ENCODE data around the gene EML2.

EML2 gene

DNA sequence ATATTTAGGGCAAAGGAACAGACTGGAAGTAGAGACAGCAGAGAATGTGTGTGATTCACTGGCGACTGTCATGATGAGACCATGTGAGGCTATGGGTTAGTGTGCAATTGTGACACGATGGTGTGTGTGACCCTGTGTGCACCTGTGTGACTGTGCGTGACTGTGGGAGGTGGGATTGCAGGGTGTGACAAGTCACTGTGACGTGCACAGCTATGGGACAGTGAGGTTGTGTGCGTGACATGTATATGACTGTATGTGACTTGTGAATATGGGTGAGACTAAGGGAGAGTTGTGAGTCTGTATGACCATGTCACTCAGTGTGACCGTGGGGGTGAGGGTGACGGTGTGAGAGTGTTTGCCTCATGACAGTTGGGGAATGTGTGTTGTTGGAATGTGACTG, 25.4 kb upstream of the EML2 start:
- FAIRE-seq (no peak), DNase-seq (ENCODE audit: insufficient read length, low spot score) (no peak)
- TF ChIP-seq, protein P1, sequence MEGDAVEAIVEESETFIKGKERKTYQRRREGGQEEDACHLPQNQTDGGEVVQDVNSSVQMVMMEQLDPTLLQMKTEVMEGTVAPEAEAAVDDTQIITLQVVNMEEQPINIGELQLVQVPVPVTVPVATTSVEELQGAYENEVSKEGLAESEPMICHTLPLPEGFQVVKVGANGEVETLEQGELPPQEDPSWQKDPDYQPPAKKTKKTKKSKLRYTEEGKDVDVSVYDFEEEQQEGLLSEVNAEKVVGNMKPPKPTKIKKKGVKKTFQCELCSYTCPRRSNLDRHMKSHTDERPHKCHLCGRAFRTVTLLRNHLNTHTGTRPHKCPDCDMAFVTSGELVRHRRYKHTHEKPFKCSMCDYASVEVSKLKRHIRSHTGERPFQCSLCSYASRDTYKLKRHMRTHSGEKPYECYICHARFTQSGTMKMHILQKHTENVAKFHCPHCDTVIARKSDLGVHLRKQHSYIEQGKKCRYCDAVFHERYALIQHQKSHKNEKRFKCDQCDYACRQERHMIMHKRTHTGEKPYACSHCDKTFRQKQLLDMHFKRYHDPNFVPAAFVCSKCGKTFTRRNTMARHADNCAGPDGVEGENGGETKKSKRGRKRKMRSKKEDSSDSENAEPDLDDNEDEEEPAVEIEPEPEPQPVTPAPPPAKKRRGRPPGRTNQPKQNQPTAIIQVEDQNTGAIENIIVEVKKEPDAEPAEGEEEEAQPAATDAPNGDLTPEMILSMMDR (IDR thresholded peaks at IDR 0.05; ENCODE audit: insufficient read depth, missing control alignments), result no peak

DNA sequence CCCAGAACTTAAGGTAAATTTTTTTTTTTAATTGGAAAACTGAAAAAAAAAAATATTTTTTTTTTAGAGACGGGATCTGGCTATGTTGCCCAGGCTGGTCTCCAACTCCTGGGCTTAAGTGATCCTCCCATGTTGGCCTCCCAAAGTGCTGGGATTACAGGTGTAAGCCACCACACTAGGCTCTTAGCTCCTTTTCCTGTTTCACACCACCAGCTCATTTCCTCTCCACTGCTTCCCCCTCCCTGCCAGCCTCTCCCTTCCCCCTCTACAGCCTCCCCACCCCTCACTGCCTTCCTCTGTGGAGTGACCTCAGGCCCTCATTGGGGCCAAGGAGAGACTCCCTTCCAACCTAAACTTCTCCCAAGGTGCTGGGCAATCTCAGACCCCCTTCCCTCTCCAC, 24.6 kb upstream of the EML2 start:
- DNase-seq (ENCODE audit: insufficient read length, low spot score), result no peak
- no peak for FAIRE-seq

DNA sequence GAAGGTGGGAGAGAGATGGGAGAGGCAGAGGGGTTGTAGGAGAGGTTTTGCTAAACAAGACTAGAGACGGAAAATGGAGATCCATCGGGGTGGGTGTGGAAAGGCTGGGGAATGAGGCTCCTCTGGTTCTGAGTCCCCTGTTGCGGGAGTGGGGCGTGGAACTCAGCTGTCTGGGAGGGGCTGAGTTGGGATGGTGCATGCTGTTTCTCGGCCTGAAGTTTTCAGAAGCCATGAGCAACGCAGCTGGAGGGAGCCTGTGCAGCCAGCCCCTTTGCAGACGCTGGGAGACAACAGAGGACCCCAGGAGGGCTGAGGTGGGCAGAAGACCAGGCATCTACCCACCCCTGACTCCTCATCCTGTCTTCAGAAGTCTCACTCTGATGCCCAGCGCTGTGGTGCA, 21.4 kb upstream of the EML2 start:
- TF ChIP-seq, protein P1 (IDR thresholded peaks at IDR 0.05; ENCODE audit: insufficient read depth, missing control alignments), result no peak
- DNase-seq (ENCODE audit: insufficient read length, low spot score), result no peak
- no peak for FAIRE-seq

More for the DNA sequence above, 24.6 kb upstream of the EML2 start:
- TF ChIP-seq, protein P1 (IDR thresholded peaks at IDR 0.05; ENCODE audit: insufficient read depth, missing control alignments), result no peak

- no peak for DNase-seq (ENCODE audit: insufficient read length, low spot score)
Measured at GRCh38 chr19:45659096-45659729, 20.0 kb upstream of the EML2 start.

GRCh38 chr19:45657520-45658167, 18.4 kb upstream of the EML2 start:
- FAIRE-seq (no peak), DNase-seq (ENCODE audit: insufficient read length, low spot score) (no peak)
- TF ChIP-seq, protein P1 (IDR thresholded peaks at IDR 0.05; ENCODE audit: insufficient read depth, missing control alignments), result no peak

More at GRCh38 chr19:45659096-45659729, 20.0 kb upstream of the EML2 start:
- FAIRE-seq, result no peak
- TF ChIP-seq, protein P1 (IDR thresholded peaks at IDR 0.05; ENCODE audit: insufficient read depth, missing control alignments), result no peak

DNA sequence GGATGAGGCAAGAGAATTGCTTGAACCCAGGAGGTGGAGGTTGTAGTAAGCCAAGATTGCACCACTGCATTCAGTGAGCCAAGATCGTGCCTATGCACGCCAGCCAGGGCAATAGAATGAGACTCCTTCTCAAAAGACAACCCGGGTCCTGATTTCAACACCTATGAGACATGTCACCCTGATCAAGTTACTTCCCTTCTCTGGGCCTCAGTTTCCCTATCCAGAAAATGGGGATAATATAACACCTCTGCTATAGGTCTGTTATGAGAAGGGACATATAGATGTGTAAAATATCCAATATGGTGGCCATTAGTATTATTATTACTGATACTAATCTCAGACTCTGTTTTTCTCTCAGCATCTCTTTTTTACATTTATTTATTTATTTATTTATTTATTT, 15.9 kb upstream of the EML2 start:
- TF ChIP-seq, protein P1 (IDR thresholded peaks at IDR 0.05; ENCODE audit: insufficient read depth, missing control alignments), result no peak
- FAIRE-seq (no peak), DNase-seq (ENCODE audit: insufficient read length, low spot score) (no peak)

GRCh38 chr19:45653634-45654033, 14.4 kb upstream of the EML2 start:
- DNase-seq (ENCODE audit: insufficient read length, low spot score) (peak; percentile 73), FAIRE-seq (peak; percentile 64)
- TF ChIP-seq, protein P1 (IDR thresholded peaks at IDR 0.05; ENCODE audit: insufficient read depth, missing control alignments), result no peak

All from D721Med (cell line).